Pancreas (tissue), 10 donors: ENCODE measurements around the gene PDCD1. TPM values are rescaled to one million over a fixed set of nuclear protein-coding genes. Genes with fewer than 3 reads are reported as not detected.
A peak's percentile ranks its signal among the peaks of the same experiment; 100 is the strongest.

Experiments
- ATAC-seq, 4 donors: fragments of 200-7000 bp; cut with Tn5 transposase; one replicate each; pipeline versions ENCODE4 v1.8.0 to v1.9.1; 2020; ENCODE audit warnings: mild to moderate bottlenecking in 4 of 4, moderate library complexity in 4 of 4
- DNase-seq, 6 donors: peaks; one replicate each; pipeline ENCODE4 v3.0.0-alpha.2; 2020
- FAIRE-seq: peaks from 2 replicates; lab custom pipeline; 2012; peaks lifted over from hg19 to GRCh38; lab: Jason Lieb, UNC
- H3K27ac ChIP-seq, 4 donors: fragments of 200-600 bp; sonication (generic); 1 replicate in 3 of 4; 2 replicates in 1 of 4; pipeline versions ENCODE4 v1.5.0 to v1.8.0; 2020
- H3K27me3 ChIP-seq, 4 donors: fragments of 200-600 bp; one replicate each; pipeline ENCODE4 v1.8.0; 2021
- H3K36me3 ChIP-seq, 3 donors: fragments of 200-600 bp; sonication (generic) in 1 of 3; one replicate each; pipeline versions ENCODE4 v1.5.0 to v1.8.0; 2020 to 2021
- H3K4me1 ChIP-seq, 3 donors: fragments of 200-600 bp; one replicate each; pipeline ENCODE4 v1.8.0; 2021
- H3K4me3 ChIP-seq, 4 donors: fragments of 200-600 bp; sonication (generic) in 2 of 4; one replicate each; pipeline versions ENCODE4 v1.5.0 to v1.8.0; 2020 to 2021
- H3K9me3 ChIP-seq, 4 donors: fragments of 200-600 bp; one replicate each; pipeline ENCODE4 v1.8.0; 2021
- CTCF ChIP-seq, 4 donors: fragments of 200-600 bp; sonication (generic) in 3 of 4; IDR thresholded peaks; one replicate each; pipeline versions ENCODE4 v1.5.0 to v1.8.0; 2021; ENCODE audit warnings: antibody characterized with exemption in 4 of 4
- WGBS, 2 donors: extraction: QIAGEN DNeasy Blood & Tissue Kit; methylation state at CpG; one replicate each; pipeline ENCODE4 v1.1.7; 2013; 5-methylcytosine and 5-hydroxymethylcytosine counted together
- intact Hi-C, 3 donors: fragments of 100-400 bp; cut with DNase I; formaldehyde crosslinking; loops; one replicate each; pipeline versions ENCODE4 v1.11.1 to v1.14.2; 2022
- polyA plus RNA-seq, 2 donors: library from polyadenylated mRNA; stranded (reverse); fragments of 200-250 nt; gene quantifications; one replicate each; pipeline ENCODE4 v1.2.3, GENCODE V29; 2013
- total RNA-seq, 6 donors: library from RNA; stranded (reverse); fragmentation: NEBNext Ultra II Directional in 4 of 6; extraction: Animal tissue kit (Norgen Biotek cat#: 25700) in 4 of 6; gene quantifications; one replicate each; pipeline versions ENCODE4 v1.2.1 to v1.2.4, GENCODE V29; 2021 to 2023
- donor health status: healthy with polysubstance abuse.
- donor health status: DM: no; HTN: no; CAD: no; lungs with moderate emphysema.
- donor health status: DM: no; HTN: no; CAD: no.
- donor health status: control.
- donor health status: control.
- donor health status: Bipolar disorder and iron deficiency.
- donor health status: DM: yes; HTN: yes; CAD: no.
- donor health status: DM: no; HTN: no; CAD: no.
- donor health status: DM: no; HTN: no; CAD: no.
- donor health status: DM: yes; HTN: yes; CAD: no.

The PDCD1 gene
- total and polyA plus RNA-seq, 8 donors: 0.09 to 0.63 (median 0.23) TPM; not detected in 1

GRCh38 chr2:241859436-241860183 is 916 bp upstream of the PDCD1 start:
- peaks cover 0 to 5% (median 0%) of the 10 kb centered on the region in 4 donors for H3K27me3 ChIP-seq
- DNase-seq: peak in 3 of 6 donors; percentile 15 to 67 (median 56)
- no peaks in the 10 kb centered on the region for H3K4me1 ChIP-seq
- intact Hi-C loops: no loop called here
- no peak for FAIRE-seq
- WGBS, 2 donors: 46 to 50% methylated on average over 30 of the region's 30 CpGs
- no peaks in the 10 kb centered on the region for H3K36me3 ChIP-seq
- no peak overlapping the region for H3K4me3 ChIP-seq
- H3K27ac ChIP-seq: peak overlapping the region in 2 of 4 donors; percentile 33 to 63
- TF ChIP-seq CTCF (IDR thresholded peaks at IDR 0.05): no peak
- peak in 3 of 4 donors; percentile 36 to 70 (median 48) for ATAC-seq
- H3K9me3 ChIP-seq: no peaks in the 10 kb centered on the region

GRCh38 chr2:241859017-241859435 is 332 bp upstream of the PDCD1 start:
- intact Hi-C loops: no loop called here
- TF ChIP-seq CTCF (IDR thresholded peaks at IDR 0.05): no peak
- no peaks in the 10 kb centered on the region for H3K4me1 ChIP-seq
- WGBS, 2 donors: 18 to 64% methylated on average over 3 to 9 of the region's 9 CpGs
- H3K27me3 ChIP-seq: peaks cover 0 to 5% (median 0%) of the 10 kb centered on the region in 4 donors
- H3K36me3 ChIP-seq: no peaks in the 10 kb centered on the region
- FAIRE-seq (no peak), DNase-seq (peak in 2 of 6 donors; percentile 17 to 73), ATAC-seq (peak in 1 of 4 donors; percentile 3)
- H3K4me3 ChIP-seq: no peak overlapping the region
- no peaks in the 10 kb centered on the region for H3K9me3 ChIP-seq
- peak overlapping the region in 2 of 4 donors; percentile 33 to 63 for H3K27ac ChIP-seq

GRCh38 chr2:241857572-241858121 is 1.0 kb downstream of the PDCD1 start:
- intact Hi-C loops: no loop called here
- ATAC-seq: no peak
- no peak for TF ChIP-seq CTCF (IDR thresholded peaks at IDR 0.05)
- Histone ChIP-seq H3K27me3 (no peaks in the 10 kb centered on the region), H3K27ac (no peak overlapping the region), H3K9me3 (no peaks in the 10 kb centered on the region), H3K36me3 (no peaks in the 10 kb centered on the region), H3K4me3 (no peak overlapping the region), H3K4me1 (no peaks in the 10 kb centered on the region)
- WGBS, 2 donors: 72 to 80% methylated on average over 15 to 18 of the region's 18 CpGs
- peak in 3 of 6 donors; percentile 18 to 62 (median 53) for DNase-seq
- FAIRE-seq: no peak

- Histone ChIP-seq H3K4me3 (no peak overlapping the region), H3K4me1 (no peaks in the 10 kb centered on the region), H3K27ac (no peak overlapping the region), H3K27me3 (no peaks in the 10 kb centered on the region), H3K9me3 (no peaks in the 10 kb centered on the region), H3K36me3 (no peaks in the 10 kb centered on the region)
- ATAC-seq (no peak), FAIRE-seq (no peak), DNase-seq (peak in 3 of 6 donors; percentile 21 to 51 (median 44))
- no peak for TF ChIP-seq CTCF (IDR thresholded peaks at IDR 0.05)
- intact Hi-C loops: no loop called here
- WGBS, 2 donors: 76 to 79% methylated on average over 26 to 27 of the region's 28 CpGs
Measured at GRCh38 chr2:241857041-241857541, 1.6 kb downstream of the PDCD1 start.
